Measurements from ENCODE around the gene TTC7B.

Gene TTC7B

DNA sequence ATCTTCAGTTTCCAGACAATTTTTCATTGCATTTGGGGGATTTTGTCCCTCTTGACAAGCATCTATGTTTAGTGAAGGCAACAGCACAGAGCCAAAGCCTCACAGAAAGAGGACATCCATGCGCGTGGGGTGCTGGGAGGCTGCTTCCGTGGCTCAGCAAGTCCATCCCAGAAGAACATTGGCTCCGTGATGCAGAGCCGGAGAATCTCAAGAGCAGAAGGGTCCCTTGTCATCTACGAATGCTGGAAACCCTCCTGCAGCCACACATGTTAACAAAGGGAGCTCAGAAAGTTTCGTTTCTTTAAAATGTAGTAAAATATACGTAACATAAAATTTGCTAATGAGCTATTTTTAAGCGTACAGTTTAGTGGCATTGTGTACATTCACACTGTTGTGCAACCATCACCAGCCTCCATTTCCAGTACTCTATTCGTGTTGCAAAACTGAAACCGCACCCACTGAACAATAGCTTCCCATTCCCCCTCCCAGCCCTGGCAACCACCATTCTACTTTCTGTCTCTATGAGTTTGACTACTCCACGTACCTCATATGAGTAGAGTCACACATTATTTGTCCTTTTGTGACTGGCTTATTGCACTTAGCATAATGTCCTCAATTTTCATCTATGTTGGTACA, 185.9 kb downstream of the TTC7B start:
- TF ChIP-seq TAF1 (IDR thresholded peaks at IDR 0.05; ENCODE audit: borderline replicate concordance, insufficient read depth, low read length), result no peak
- no peak for TF ChIP-seq SIN3A (IDR thresholded peaks at IDR 0.05; ENCODE audit: borderline replicate concordance, insufficient read depth, low read length)
- no peak for TF ChIP-seq FOXP2 (optimal IDR thresholded peaks at IDR 0.05; ENCODE audit: borderline replicate concordance, extremely low read depth, extremely low read length, insufficient read depth)
- no peak for TF ChIP-seq POLR2AphosphoS5 (IDR thresholded peaks at IDR 0.05; ENCODE audit: low read depth, low read length)
- TF ChIP-seq, protein P1, sequence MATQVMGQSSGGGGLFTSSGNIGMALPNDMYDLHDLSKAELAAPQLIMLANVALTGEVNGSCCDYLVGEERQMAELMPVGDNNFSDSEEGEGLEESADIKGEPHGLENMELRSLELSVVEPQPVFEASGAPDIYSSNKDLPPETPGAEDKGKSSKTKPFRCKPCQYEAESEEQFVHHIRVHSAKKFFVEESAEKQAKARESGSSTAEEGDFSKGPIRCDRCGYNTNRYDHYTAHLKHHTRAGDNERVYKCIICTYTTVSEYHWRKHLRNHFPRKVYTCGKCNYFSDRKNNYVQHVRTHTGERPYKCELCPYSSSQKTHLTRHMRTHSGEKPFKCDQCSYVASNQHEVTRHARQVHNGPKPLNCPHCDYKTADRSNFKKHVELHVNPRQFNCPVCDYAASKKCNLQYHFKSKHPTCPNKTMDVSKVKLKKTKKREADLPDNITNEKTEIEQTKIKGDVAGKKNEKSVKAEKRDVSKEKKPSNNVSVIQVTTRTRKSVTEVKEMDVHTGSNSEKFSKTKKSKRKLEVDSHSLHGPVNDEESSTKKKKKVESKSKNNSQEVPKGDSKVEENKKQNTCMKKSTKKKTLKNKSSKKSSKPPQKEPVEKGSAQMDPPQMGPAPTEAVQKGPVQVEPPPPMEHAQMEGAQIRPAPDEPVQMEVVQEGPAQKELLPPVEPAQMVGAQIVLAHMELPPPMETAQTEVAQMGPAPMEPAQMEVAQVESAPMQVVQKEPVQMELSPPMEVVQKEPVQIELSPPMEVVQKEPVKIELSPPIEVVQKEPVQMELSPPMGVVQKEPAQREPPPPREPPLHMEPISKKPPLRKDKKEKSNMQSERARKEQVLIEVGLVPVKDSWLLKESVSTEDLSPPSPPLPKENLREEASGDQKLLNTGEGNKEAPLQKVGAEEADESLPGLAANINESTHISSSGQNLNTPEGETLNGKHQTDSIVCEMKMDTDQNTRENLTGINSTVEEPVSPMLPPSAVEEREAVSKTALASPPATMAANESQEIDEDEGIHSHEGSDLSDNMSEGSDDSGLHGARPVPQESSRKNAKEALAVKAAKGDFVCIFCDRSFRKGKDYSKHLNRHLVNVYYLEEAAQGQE (IDR thresholded peaks at IDR 0.05; ENCODE audit: insufficient read depth in 1 of 2, low read depth in 2 of 2, low read length in 2 of 2), result no peak

DNA sequence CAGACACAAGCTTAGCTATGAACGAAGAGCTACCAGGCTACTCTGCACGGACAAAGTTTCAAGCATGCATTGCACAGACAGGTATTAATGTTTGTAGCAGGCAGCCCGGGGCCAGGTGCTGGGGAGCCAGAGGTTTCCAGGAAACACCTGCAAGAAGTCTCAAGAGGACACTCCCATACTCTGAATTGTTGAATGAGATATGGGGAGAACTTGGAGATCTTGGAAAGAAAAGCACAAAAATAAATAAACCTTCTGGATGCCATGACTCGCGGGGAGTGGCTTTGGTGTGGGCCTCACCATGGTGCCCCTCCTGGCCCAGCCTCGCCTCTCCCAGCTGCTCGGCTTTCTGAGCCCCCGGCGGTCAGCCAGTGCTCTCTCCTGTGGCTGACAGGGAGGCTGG, 186.8 kb downstream of the TTC7B start:
- no peak for TF ChIP-seq FOXP2 (optimal IDR thresholded peaks at IDR 0.05; ENCODE audit: borderline replicate concordance, extremely low read depth, extremely low read length, insufficient read depth)
- no peak for TF ChIP-seq TAF1 (IDR thresholded peaks at IDR 0.05; ENCODE audit: borderline replicate concordance, insufficient read depth, low read length)
- no peak for TF ChIP-seq SIN3A (IDR thresholded peaks at IDR 0.05; ENCODE audit: borderline replicate concordance, insufficient read depth, low read length)
- TF ChIP-seq POLR2AphosphoS5 (IDR thresholded peaks at IDR 0.05; ENCODE audit: low read depth, low read length), result no peak
- TF ChIP-seq, protein P1 (IDR thresholded peaks at IDR 0.05; ENCODE audit: insufficient read depth in 1 of 2, low read depth in 2 of 2, low read length in 2 of 2), result no peak

DNA sequence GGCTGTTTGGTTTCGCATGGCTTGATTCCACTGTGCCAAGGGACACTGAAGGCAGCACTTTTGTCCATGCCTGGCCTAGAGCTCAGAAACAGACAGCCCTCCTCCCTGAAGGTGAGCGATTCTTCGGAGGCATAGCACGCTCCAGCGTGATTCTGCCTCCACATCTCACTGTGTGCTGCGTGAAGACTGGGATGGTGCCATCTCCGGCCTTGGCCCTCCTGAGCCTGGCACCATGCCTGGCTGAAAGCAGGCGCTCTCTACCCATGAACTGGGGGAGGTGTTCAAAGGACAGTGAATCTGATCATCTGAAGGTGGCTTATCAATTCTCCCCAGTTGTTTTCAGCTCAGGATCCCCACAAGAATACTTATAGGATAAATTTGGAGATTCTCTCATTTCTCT, 187.4 kb downstream of the TTC7B start:
- TF ChIP-seq POLR2AphosphoS5 (IDR thresholded peaks at IDR 0.05; ENCODE audit: low read depth, low read length) (no peak), FOXP2 (optimal IDR thresholded peaks at IDR 0.05; ENCODE audit: borderline replicate concordance, extremely low read depth, extremely low read length, insufficient read depth) (no peak), SIN3A (IDR thresholded peaks at IDR 0.05; ENCODE audit: borderline replicate concordance, insufficient read depth, low read length) (no peak), TAF1 (IDR thresholded peaks at IDR 0.05; ENCODE audit: borderline replicate concordance, insufficient read depth, low read length) (no peak)
- TF ChIP-seq, protein P1 (IDR thresholded peaks at IDR 0.05; ENCODE audit: insufficient read depth in 1 of 2, low read depth in 2 of 2, low read length in 2 of 2), result no peak

DNA sequence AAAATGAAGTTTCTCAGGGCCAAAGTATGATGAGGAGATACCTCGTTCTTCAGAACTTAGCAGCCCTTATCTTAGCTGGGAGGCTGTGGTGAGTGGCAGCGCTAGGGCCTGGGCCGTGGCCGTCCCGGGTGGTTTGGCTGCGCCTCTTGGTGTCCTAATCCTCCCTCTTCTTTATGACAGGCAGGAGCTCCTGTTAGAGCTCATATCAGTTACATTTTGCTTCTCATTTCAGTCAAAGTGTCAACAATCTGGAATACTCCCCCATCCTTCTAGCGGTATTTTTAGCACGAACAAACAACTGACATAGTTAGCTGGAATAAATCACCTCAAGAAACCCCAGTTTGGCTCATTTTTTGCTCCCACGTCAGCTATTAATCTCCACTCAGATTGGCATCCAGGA, 188.8 kb downstream of the TTC7B start:
- TF ChIP-seq POLR2AphosphoS5 (IDR thresholded peaks at IDR 0.05; ENCODE audit: low read depth, low read length), result no peak
- TF ChIP-seq SIN3A (IDR thresholded peaks at IDR 0.05; ENCODE audit: borderline replicate concordance, insufficient read depth, low read length), result no peak
- TF ChIP-seq, protein P1 (IDR thresholded peaks at IDR 0.05; ENCODE audit: insufficient read depth in 1 of 2, low read depth in 2 of 2, low read length in 2 of 2), result no peak
- no peak for TF ChIP-seq TAF1 (IDR thresholded peaks at IDR 0.05; ENCODE audit: borderline replicate concordance, insufficient read depth, low read length)
- no peak for TF ChIP-seq FOXP2 (optimal IDR thresholded peaks at IDR 0.05; ENCODE audit: borderline replicate concordance, extremely low read depth, extremely low read length, insufficient read depth)
